Measurements from ENCODE around the gene TNS4. TPM values are rescaled to one million over a fixed set of nuclear protein-coding genes. Genes with fewer than 3 reads are reported as not detected.

Gene TNS4
- polyA plus RNA-seq, 3 donors = 0.01 to 0.19 TPM; not detected in 1

- 88 to 96% (median 94%) methylated on average over 10 of the region's 10 CpGs for WGBS, 3 donors
- H3K27ac ChIP-seq (ENCODE audit: low read depth, low read length) = no peak overlapping the region
These were observed 714 bp downstream of the TNS4 start for GRCh38 chr17:40500709-40501108.

GRCh38 chr17:40500190-40500589 lies 1.2 kb downstream of the TNS4 start:
- H3K27ac ChIP-seq (ENCODE audit: low read depth, low read length) = no peak overlapping the region
- whole genome bisulfite sequencing, 3 donors = 88 to 90% (median 89%) methylated on average over 11 of the region's 11 CpGs

- 15 to 21% (median 17%) methylated on average over 17 of the region's 17 CpGs for WGBS, 3 donors
- H3K27ac ChIP-seq (ENCODE audit: low read depth, low read length) = no peak overlapping the region
These were observed 1.8 kb downstream of the TNS4 start for GRCh38 chr17:40499551-40500189.

GRCh38 chr17:40498281-40499084 lies 2.9 kb downstream of the TNS4 start:
- WGBS, 3 donors = 67 to 82% (median 76%) methylated on average over 9 of the region's 9 CpGs
- H3K27ac ChIP-seq (ENCODE audit: low read depth, low read length) = no peak overlapping the region

GRCh38 chr17:40497695-40498094 lies 3.7 kb downstream of the TNS4 start:
- H3K27ac ChIP-seq (ENCODE audit: low read depth, low read length) = no peak overlapping the region
- WGBS, 3 donors = 79 to 89% (median 86%) methylated on average over 2 of the region's 2 CpGs

- H3K27ac ChIP-seq (ENCODE audit: low read depth, low read length) = no peak overlapping the region
- 64 to 84% (median 73%) methylated on average over 9 of the region's 9 CpGs for WGBS, 3 donors
These were observed 4.6 kb downstream of the TNS4 start for GRCh38 chr17:40496634-40497420.

GRCh38 chr17:40496170-40496569 lies 5.3 kb downstream of the TNS4 start:
- H3K27ac ChIP-seq (ENCODE audit: low read depth, low read length) = no peak overlapping the region
- 88 to 91% (median 90%) methylated on average over 6 of the region's 6 CpGs for WGBS, 3 donors

GRCh38 chr17:40495140-40495539 lies 6.3 kb downstream of the TNS4 start:
- WGBS, 3 donors = 64 to 83% (median 76%) methylated on average over 5 of the region's 5 CpGs
- no peak overlapping the region for H3K27ac ChIP-seq (ENCODE audit: low read depth, low read length)

- H3K27ac ChIP-seq (ENCODE audit: low read depth, low read length) = no peak overlapping the region
- WGBS, 3 donors = 66 to 77% (median 72%) methylated on average over 4 of the region's 4 CpGs
These were observed 7.7 kb downstream of the TNS4 start for GRCh38 chr17:40493697-40494096.

- H3K27ac ChIP-seq (ENCODE audit: low read depth, low read length) = no peak overlapping the region
- WGBS, 3 donors = 71 to 83% (median 79%) methylated on average over 7 of the region's 7 CpGs
These were observed 9.9 kb downstream of the TNS4 start for GRCh38 chr17:40491486-40491885.

- no peak overlapping the region for H3K27ac ChIP-seq (ENCODE audit: low read depth, low read length)
- 76 to 97% (median 94%) methylated on average over 2 of the region's 2 CpGs for WGBS, 3 donors
These were observed 10.4 kb downstream of the TNS4 start for GRCh38 chr17:40490982-40491381.

GRCh38 chr17:40490289-40490853 lies 11.1 kb downstream of the TNS4 start:
- WGBS, 3 donors = 45 to 62% (median 48%) methylated on average over 5 of the region's 5 CpGs
- H3K27ac ChIP-seq (ENCODE audit: low read depth, low read length) = no peak overlapping the region

- H3K27ac ChIP-seq (ENCODE audit: low read depth, low read length) = no peak overlapping the region
- WGBS, 3 donors = 67 to 85% (median 81%) methylated on average over 7 of the region's 7 CpGs
These were observed 13.9 kb downstream of the TNS4 start for GRCh38 chr17:40487371-40488020.

- H3K27ac ChIP-seq (ENCODE audit: low read depth, low read length) = no peak overlapping the region
- 78 to 79% (median 79%) methylated on average over 12 of the region's 12 CpGs for WGBS, 3 donors
These were observed 14.7 kb downstream of the TNS4 start for GRCh38 chr17:40486522-40487370.

- H3K27ac ChIP-seq (ENCODE audit: low read depth, low read length) = no peak overlapping the region
- 41 to 59% (median 52%) methylated on average over 17 of the region's 17 CpGs for WGBS, 3 donors
These were observed 15.4 kb downstream of the TNS4 start for GRCh38 chr17:40485851-40486521.

GRCh38 chr17:40484973-40485530 lies 16.4 kb downstream of the TNS4 start:
- 72 to 75% (median 75%) methylated on average over 7 of the region's 7 CpGs for WGBS, 3 donors
- H3K27ac ChIP-seq (ENCODE audit: low read depth, low read length) = no peak overlapping the region
